HG03469 (cell line): Measurements from ENCODE around the gene KCNS1.

Experiments
- ATAC-seq: cut with Tn5 transposase; IDR thresholded peaks from one replicate; pipeline ENCODE4 v1.9.1; 2021; ENCODE audit warnings: mild to moderate bottlenecking, moderate library complexity, moderate number of reproducible peaks; ENCODE audit not compliant: unreplicated experiment

Gene KCNS1

GRCh38 chr20:45110301-45110700 lies 9.4 kb upstream of the KCNS1 start:
- no peak for ATAC-seq

- ATAC-seq = no peak
Measured at GRCh38 chr20:45109634-45110033, 8.7 kb upstream of the KCNS1 start.

GRCh38 chr20:45105317-45105716 lies 4.4 kb upstream of the KCNS1 start:
- no peak for ATAC-seq

GRCh38 chr20:45104786-45105185 lies 3.9 kb upstream of the KCNS1 start:
- no peak for ATAC-seq

- ATAC-seq = no peak
Measured at GRCh38 chr20:45103072-45103471, 2.1 kb upstream of the KCNS1 start.

- no peak for ATAC-seq
Measured at GRCh38 chr20:45101333-45101850, 465 bp upstream of the KCNS1 start.

- no peak for ATAC-seq
Measured at GRCh38 chr20:45098103-45098773, 2.7 kb downstream of the KCNS1 start.

- no peak for ATAC-seq
Measured at GRCh38 chr20:45097485-45098102, 3.3 kb downstream of the KCNS1 start.

- ATAC-seq = no peak
Measured at GRCh38 chr20:45096781-45097180, 4.1 kb downstream of the KCNS1 start.

- no peak for ATAC-seq
Measured at GRCh38 chr20:45095805-45096238, 5.1 kb downstream of the KCNS1 start.

GRCh38 chr20:45094864-45095574 lies 5.9 kb downstream of the KCNS1 start:
- no peak for ATAC-seq

GRCh38 chr20:45094201-45094600 lies 6.7 kb downstream of the KCNS1 start:
- no peak for ATAC-seq

- no peak for ATAC-seq
Measured at GRCh38 chr20:45092898-45093297, 8.0 kb downstream of the KCNS1 start.

- no peak for ATAC-seq
Measured at GRCh38 chr20:45091366-45091765, 9.6 kb downstream of the KCNS1 start.

- ATAC-seq = no peak
Measured at GRCh38 chr20:45090481-45090880, 10.4 kb downstream of the KCNS1 start.

GRCh38 chr20:45088247-45088646 lies 12.7 kb downstream of the KCNS1 start:
- no peak for ATAC-seq

- ATAC-seq = no peak
Measured at GRCh38 chr20:45087814-45088213, 13.1 kb downstream of the KCNS1 start.

GRCh38 chr20:45087097-45087790 lies 13.7 kb downstream of the KCNS1 start:
- no peak for ATAC-seq

- no peak for ATAC-seq
Measured at GRCh38 chr20:45085867-45086266, 15.1 kb downstream of the KCNS1 start.

GRCh38 chr20:45085289-45085688 lies 15.6 kb downstream of the KCNS1 start:
- no peak for ATAC-seq

- no peak for ATAC-seq
Measured at GRCh38 chr20:45083127-45083526, 17.8 kb downstream of the KCNS1 start.
